HG02759 (cell line): ENCODE results near the gene PRKD1.

Experiments used
- ATAC-seq: cut with Tn5 transposase; IDR thresholded peaks from one replicate; pipeline ENCODE4 v1.9.1; 2021; ENCODE audit warnings: mild to moderate bottlenecking, moderate library complexity; ENCODE audit not compliant: unreplicated experiment

The PRKD1 gene

GRCh38 chr14:29630566-29631160 lies 297.0 kb downstream of the PRKD1 start:
- no peak for ATAC-seq

- no peak for ATAC-seq
Measured at GRCh38 chr14:29629839-29630238, 297.8 kb downstream of the PRKD1 start.

GRCh38 chr14:29627137-29627536 lies 300.5 kb downstream of the PRKD1 start:
- no peak for ATAC-seq

DNA sequence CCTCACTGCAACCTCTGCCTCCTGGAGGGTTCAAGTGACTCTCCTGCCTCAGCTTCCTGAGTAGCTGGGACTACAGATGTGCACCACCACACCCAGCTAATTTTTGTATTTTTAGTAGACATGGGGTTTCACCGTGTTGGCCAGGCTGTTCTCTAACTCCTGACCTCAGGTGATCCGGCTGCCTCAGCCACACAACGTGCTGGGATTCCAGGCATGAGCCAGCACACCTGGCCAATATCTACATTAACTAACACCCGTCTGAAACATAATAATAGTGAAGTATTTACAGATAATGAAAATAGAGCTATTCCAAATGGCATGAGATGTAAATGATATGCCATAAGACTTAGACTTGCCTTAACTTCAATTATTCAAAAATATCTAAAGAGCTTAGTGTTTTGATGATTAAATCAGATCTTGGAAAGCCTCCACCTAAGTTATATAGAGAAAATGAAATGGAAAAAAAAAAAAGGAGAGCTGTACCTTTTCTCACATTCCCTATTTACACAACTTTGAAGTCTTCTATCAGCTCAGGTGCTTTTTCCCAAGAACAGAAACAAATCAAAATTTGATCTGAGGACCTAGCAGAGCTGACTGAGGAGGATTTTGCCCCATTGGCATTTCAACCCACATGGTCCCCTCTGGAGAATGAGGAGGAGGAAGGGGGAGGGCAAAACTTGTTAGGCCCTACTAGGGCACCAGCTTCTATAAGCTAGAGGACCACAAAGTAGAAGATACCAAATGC lies 309.2 kb downstream of the PRKD1 start:
- no peak for ATAC-seq

DNA sequence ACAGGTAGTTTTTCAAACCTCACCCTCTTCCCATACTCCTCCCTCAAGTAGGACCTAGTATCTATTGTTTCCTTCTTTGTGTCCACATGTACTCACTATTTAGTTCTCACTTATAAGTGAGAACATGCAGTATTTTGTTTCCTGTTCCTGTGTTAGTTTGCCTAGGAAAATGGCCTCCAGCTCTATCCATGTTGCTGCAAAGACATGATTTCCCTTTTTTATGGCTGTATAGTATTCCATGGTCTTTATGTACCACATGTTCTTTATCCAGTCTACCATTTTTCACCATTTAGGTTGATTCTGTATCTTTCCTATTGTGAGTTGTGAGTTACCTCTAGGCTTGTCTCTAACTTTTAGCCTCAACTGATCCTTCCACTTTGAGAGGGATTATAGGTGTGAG lies 310.7 kb downstream of the PRKD1 start:
- no peak for ATAC-seq

DNA sequence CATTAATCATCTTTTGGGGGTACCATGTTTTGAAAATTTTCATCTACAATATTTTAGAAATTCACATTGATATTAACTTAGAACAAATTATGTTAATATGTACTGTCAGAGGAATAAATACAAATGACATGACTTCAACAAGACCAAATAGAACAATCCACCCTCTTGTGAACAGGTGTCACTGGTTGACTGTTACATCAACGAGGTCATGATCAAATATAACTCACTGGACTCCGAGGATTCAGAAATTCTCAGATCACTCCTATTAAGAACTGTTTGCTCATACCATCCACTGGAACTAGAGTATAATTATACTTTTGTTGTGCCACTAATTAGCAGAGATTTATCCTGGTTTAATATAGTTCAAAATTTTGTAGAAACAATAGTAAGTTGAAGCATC lies 318.8 kb downstream of the PRKD1 start:
- no peak for ATAC-seq

DNA sequence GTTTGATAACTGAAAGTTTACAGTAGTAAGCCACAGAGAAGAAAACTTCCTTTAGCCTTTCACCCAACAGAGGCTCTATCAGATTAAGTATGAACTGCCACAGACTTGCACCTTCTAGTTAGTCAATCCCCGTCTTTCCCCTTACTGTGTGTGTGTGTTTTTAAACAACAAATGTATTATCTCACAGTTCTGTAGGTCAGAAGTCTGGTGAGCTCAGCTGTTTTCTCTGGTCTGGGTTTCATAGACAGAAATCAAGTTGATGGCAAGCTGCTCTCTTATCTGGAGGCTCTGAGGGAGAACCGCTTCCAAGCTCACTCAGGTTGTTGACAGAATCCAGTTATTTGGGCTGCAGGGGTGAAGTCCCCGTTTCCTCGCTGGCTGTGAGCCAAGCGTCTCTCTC lies 320.5 kb downstream of the PRKD1 start:
- ATAC-seq: no peak

GRCh38 chr14:29603696-29604095 lies 324.0 kb downstream of the PRKD1 start:
- ATAC-seq: no peak

GRCh38 chr14:29601616-29602015 lies 326.0 kb downstream of the PRKD1 start:
- no peak for ATAC-seq

- no peak for ATAC-seq
Measured at GRCh38 chr14:29587761-29588470, 339.7 kb downstream of the PRKD1 start.

GRCh38 chr14:29587046-29587445 lies 340.6 kb downstream of the PRKD1 start:
- ATAC-seq: no peak

- no peak for ATAC-seq
Measured at GRCh38 chr14:29584992-29585391, 342.7 kb downstream of the PRKD1 start.

DNA sequence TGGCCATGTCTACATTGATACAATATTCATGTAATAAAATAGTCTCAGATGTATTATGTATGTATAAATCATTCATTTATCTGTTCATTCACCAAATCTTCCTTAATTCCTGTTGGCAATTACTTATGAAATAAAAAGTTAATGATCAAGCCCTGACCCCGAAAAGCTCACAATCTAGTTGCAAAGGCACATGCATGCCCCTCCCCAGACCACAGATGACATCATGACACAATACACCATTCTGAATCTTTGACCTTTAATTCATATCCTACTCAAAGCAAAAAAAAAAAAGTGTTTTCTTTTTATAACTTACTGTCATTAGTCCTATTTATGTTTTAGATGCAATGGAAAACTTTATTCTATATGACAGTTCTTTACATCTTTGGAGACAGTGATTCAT lies 346.9 kb downstream of the PRKD1 start:
- no peak for ATAC-seq

DNA sequence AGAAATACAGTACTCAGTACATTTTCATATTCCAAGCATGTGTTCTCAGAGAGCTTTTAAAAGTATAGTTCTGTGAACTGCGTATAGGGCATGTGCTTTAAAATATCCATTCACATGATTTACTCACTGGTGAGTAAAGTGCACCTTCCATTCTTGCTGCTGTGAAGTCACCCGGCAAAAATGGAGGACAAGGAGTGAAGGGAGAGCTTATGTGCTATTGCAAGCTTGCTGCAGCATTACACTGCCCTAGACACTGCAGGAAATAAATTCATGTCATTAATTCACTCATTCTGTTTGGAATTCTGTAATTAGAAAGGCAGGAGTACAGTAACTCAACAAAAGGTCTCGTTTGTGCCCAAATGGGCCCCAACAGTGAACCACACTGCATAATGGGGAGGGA lies 347.8 kb downstream of the PRKD1 start:
- no peak for ATAC-seq

- no peak for ATAC-seq
Measured at GRCh38 chr14:29576927-29577326, 350.7 kb downstream of the PRKD1 start.

- ATAC-seq: no peak
Measured at GRCh38 chr14:29569194-29569593, 358.5 kb downstream of the PRKD1 start.

GRCh38 chr14:29566194-29566593 lies 361.5 kb downstream of the PRKD1 start:
- no peak for ATAC-seq

GRCh38 chr14:29558516-29558915 lies 369.1 kb downstream of the PRKD1 start:
- no peak for ATAC-seq

DNA sequence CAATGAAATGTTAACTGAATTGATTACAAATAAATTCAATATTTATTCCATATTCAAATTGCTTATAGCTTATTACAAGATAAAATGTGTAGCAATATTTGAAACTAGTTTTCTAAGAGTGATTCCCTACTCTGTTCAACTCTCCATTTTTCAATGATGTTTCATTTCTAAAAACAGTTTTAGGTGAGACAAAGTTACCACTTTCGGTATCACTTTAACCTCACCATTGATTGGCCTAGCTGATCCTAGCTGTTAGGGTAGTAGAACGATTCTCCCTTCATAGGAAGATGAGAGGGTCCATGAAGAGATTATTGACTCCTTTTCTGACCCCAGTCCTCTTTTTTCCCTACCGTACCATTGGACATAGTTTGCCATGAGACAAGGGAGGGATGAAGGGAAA lies 373.3 kb downstream of the PRKD1 start:
- no peak for ATAC-seq

DNA sequence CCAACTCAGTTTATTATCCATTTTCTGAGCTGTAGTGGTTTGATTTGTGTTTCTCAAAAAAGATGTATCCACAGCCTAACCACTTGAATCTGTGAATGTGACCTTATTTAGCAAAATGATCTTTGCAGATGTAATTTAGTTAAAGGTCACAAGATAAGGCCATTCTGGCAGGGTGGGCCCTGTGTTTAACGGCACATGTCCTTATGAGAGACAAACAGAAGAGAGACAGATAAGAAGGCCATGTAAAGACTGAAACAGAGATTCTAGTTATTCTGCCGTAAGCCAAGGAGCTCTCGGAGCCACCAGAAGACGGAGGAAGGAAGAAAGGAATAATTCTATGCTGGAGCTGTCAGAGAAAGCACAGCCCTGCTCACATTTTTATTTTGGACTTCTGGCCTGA lies 374.2 kb downstream of the PRKD1 start:
- ATAC-seq: no peak

- ATAC-seq: peak; percentile 88
Measured at GRCh38 chr14:29548948-29549370, 378.7 kb downstream of the PRKD1 start.

GRCh38 chr14:29545714-29546113 lies 381.9 kb downstream of the PRKD1 start:
- no peak for ATAC-seq
